ENCODE measurements around the gene MLLT6. TPM values are rescaled to one million over a fixed set of nuclear protein-coding genes. Genes with fewer than 3 reads are reported as not detected.

Gene MLLT6
- total and polyA plus RNA-seq, 2 of the 13 experiments (the other 11 are each of a cell fraction or from before 2014, with no cell fraction given) = 50.7 to 69.5 TPM

DNA sequence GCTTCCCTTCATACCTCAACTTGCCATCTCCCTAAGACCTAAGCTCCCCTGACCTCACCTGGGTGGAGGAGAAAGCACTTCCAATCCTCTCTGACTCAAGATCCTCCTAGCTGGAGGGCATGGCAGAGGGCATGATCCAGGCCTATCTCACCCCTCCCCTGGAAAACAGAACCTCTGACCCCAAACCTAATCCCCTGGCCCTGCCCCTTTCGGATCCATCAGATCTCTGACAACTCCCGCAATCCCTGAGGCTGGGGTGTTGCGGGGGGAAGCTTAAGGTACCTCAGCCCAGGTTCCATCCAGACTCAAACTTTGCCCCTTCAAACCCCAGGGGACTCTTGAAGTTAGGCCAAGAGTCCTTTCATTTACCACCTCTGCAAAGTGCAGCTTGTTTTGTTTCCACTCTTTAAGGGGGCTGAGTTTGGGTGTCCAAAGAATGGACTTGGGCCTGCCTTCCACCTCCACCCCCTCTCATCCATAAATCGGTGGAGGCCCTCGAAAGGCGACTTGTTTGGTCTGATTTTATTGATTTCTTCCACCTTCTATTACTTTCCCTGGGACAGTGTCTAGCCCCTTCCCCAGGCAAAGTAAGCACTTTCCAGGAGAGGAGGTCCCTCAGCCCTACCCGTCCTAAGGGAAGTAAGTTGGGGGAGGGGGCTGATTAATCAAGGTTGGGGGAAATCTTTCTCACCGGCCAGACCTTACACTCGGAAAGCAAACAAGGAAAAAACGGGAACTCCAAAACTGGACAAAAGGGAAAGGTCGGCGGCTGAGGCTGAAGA, 32.9 kb upstream of the MLLT6 start (continued):
- TF ChIP-seq NFKBIZ (CRISPR knock-in tag; IDR thresholded peaks at IDR 0.05) = 0 out of 2 replicates have a peak, but pooled peaks have one; percentile 38
- TF ChIP-seq, protein P1, sequence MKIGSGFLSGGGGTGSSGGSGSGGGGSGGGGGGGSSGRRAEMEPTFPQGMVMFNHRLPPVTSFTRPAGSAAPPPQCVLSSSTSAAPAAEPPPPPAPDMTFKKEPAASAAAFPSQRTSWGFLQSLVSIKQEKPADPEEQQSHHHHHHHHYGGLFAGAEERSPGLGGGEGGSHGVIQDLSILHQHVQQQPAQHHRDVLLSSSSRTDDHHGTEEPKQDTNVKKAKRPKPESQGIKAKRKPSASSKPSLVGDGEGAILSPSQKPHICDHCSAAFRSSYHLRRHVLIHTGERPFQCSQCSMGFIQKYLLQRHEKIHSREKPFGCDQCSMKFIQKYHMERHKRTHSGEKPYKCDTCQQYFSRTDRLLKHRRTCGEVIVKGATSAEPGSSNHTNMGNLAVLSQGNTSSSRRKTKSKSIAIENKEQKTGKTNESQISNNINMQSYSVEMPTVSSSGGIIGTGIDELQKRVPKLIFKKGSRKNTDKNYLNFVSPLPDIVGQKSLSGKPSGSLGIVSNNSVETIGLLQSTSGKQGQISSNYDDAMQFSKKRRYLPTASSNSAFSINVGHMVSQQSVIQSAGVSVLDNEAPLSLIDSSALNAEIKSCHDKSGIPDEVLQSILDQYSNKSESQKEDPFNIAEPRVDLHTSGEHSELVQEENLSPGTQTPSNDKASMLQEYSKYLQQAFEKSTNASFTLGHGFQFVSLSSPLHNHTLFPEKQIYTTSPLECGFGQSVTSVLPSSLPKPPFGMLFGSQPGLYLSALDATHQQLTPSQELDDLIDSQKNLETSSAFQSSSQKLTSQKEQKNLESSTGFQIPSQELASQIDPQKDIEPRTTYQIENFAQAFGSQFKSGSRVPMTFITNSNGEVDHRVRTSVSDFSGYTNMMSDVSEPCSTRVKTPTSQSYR (CRISPR knock-in tag; IDR thresholded peaks at IDR 0.05; ENCODE audit: borderline replicate concordance) = 0 out of 2 replicates have a peak, but pooled peaks have one; percentile 44
- TF ChIP-seq RXRA (CRISPR knock-in tag; IDR thresholded peaks at IDR 0.05) = 0 out of 2 replicates have a peak, but pooled peaks have one; percentile 6
- TF ChIP-seq, protein P2, sequence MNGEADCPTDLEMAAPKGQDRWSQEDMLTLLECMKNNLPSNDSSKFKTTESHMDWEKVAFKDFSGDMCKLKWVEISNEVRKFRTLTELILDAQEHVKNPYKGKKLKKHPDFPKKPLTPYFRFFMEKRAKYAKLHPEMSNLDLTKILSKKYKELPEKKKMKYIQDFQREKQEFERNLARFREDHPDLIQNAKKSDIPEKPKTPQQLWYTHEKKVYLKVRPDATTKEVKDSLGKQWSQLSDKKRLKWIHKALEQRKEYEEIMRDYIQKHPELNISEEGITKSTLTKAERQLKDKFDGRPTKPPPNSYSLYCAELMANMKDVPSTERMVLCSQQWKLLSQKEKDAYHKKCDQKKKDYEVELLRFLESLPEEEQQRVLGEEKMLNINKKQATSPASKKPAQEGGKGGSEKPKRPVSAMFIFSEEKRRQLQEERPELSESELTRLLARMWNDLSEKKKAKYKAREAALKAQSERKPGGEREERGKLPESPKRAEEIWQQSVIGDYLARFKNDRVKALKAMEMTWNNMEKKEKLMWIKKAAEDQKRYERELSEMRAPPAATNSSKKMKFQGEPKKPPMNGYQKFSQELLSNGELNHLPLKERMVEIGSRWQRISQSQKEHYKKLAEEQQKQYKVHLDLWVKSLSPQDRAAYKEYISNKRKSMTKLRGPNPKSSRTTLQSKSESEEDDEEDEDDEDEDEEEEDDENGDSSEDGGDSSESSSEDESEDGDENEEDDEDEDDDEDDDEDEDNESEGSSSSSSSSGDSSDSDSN (CRISPR knock-in tag; IDR thresholded peaks at IDR 0.05) = peak; percentile 18; the same call in 1 of the 2 replicates
- TF ChIP-seq HOXA3 (CRISPR knock-in tag; IDR thresholded peaks at IDR 0.05) = peak; percentile 16; the same call in 1 of the 2 replicates
- peak; percentile 34; the same call in 1 of the 2 replicates for TF ChIP-seq ZNF547 (CRISPR knock-in tag; IDR thresholded peaks at IDR 0.05)
- no peak; the same call in 1 of the 2 replicates for TF ChIP-seq ZNF619 (CRISPR knock-in tag; IDR thresholded peaks at IDR 0.05)
- TF ChIP-seq FOXC1 (CRISPR knock-in tag; IDR thresholded peaks at IDR 0.05; ENCODE audit: borderline replicate concordance) = peak; percentile 76; the same call in 1 of the 2 replicates
- TF ChIP-seq NR2C2 (CRISPR knock-in tag; IDR thresholded peaks at IDR 0.05; ENCODE audit: borderline replicate concordance) = 0 out of 2 replicates have a peak, but pooled peaks have one; percentile 45
- peak; percentile 42; the same call in 1 of the 2 replicates for TF ChIP-seq SAP130 (CRISPR knock-in tag; IDR thresholded peaks at IDR 0.05; ENCODE audit: low read depth)
- TF ChIP-seq BRD4 (CRISPR knock-in tag; IDR thresholded peaks at IDR 0.05) = no peak
- TF ChIP-seq ZNF234 (CRISPR knock-in tag; conservative IDR thresholded peaks at IDR 0.05) = no peak
- TF ChIP-seq KMT2B (CRISPR knock-in tag; IDR thresholded peaks at IDR 0.05) = no peak
- no peak for TF ChIP-seq ZFP1 (CRISPR knock-in tag; IDR thresholded peaks at IDR 0.05)

Data from HepG2 (cell line).